Adipocyte (in vitro differentiated cells): Measurements from ENCODE around the gene MOXD1.
A peak's percentile ranks its signal among the peaks of the same experiment; 100 is the strongest.
"Not testable (repeated sequence)": the region's sequence is repeated elsewhere in the genome, so short reads cannot be mapped to it uniquely, and the experiment has no call there.

Source experiments
- DNase-seq: peaks from one replicate; pipeline ENCODE4 v3.0.0-alpha.2; 2015; ENCODE audit warnings: low read depth
- H3K27me3 ChIP-seq: replicated peaks from 2 replicates; pipeline ENCODE4 v1.7.0; 2013; ENCODE audit warnings: mild to moderate bottlenecking, low read length, moderate library complexity; ENCODE audit not compliant: control insufficient read depth, insufficient read depth
- H3K36me3 ChIP-seq: 2 replicates; pipeline ENCODE4 v1.7.0; 2013; ENCODE audit warnings: low read length, mild to moderate bottlenecking, moderate library complexity; ENCODE audit not compliant: control insufficient read depth, insufficient read depth, severe bottlenecking
- H3K4me1 ChIP-seq: 2 replicates; pipeline ENCODE4 v1.7.0; 2013; ENCODE audit warnings: mild to moderate bottlenecking, low read length, moderate library complexity; ENCODE audit not compliant: control insufficient read depth, insufficient read depth
- H3K4me3 ChIP-seq: 2 replicates; pipeline ENCODE4 v1.7.0; 2013; ENCODE audit warnings: mild to moderate bottlenecking, low read length, moderate library complexity
- H3K9ac ChIP-seq: 2 replicates; pipeline ENCODE4 v1.7.0; 2013; ENCODE audit warnings: mild to moderate bottlenecking, low read length, moderate library complexity
- H3K9me3 ChIP-seq: 2 replicates; pipeline ENCODE4 v1.7.0; 2013; ENCODE audit warnings: mild to moderate bottlenecking, low read length, moderate library complexity; ENCODE audit not compliant: control insufficient read depth

Gene MOXD1

DNA sequence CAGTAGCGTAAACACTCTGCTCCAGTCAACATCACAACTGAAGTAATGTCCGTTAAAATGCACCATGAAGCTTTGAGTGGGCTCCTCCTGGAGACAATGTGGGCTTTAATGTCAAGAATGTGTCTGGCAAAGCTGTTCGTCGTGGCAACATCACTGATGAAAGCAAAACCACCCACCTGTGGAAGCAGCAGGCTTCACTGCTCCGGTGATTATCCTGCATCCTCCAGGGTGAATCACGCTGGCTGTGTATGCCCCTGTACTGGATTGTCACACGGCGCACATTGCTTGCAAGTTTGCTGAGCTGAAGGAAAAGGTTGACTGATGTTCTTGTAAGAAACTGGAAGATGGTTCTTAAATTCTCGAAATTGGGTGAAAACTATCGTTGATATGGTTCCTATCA lies 128.5 kb downstream of the MOXD1 start:
- Histone ChIP-seq H3K9ac (no peak overlapping the region), H3K36me3 (no peaks in the 10 kb centered on the region), H3K9me3 (no peaks in the 10 kb centered on the region), H3K27me3 (no peaks in the 10 kb centered on the region), H3K4me3 (no peak overlapping the region), H3K4me1 (peaks cover 5% of the 10 kb centered on the region)
- DNase-seq, result no peak

DNA sequence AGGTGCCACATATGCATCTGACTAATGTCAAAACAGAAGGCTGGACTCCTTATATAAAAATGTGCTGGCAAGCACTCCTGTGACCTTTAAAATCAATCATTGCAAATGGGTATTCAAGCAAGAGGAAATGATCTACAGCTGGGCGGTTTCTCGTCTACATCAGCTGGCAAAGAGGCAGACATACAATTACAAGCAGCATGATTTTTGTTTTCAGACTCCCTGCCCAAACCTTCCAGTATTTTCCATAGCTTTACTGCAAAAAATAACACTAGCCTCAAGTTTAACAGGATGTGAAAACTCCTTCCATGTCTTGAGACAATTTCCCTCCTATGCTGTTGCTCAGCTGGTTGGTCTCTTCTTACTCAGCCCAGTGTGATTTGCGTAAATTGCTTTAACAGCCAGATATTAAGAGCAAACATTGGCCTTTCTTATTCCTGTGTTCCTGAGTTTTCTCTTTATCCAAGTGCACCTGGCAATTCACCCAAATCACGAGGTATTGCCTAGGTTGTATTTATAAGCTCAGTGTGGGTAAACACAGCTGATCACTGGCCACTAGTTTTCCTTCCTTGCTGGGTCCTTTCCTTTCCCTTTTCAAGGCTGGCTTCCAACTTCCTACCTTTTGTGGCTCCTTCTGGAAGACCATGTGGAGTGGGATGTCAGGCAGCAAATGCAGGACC lies 130.4 kb downstream of the MOXD1 start:
- no peaks in the 10 kb centered on the region for H3K27me3 ChIP-seq
- H3K9ac ChIP-seq, result no peak overlapping the region
- no peak overlapping the region for H3K4me3 ChIP-seq
- DNase-seq, result no peak
- H3K36me3 ChIP-seq, result no peaks in the 10 kb centered on the region
- no peaks in the 10 kb centered on the region for H3K9me3 ChIP-seq
- no peaks in the 10 kb centered on the region for H3K4me1 ChIP-seq

DNA sequence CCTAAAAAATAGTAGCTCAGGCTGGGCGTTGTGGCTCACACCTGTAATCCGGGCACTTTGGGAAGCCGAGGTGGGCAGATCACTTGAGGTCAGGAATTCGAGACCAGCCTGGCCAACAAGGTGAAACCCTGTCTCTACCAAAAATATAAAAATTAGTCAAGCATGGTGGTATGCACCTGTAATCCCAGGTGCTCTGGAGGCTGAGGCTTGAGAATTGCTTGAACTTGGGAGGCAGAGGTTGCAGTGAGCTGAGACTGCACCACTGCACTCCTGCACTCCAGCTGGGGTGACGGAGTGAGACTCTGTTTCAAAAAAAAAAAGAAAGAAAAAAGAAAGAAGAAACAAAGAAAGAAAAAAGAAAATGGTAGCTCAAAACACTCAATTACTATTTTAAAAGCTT lies 132.6 kb downstream of the MOXD1 start:
- H3K9me3 ChIP-seq, DNase-seq, H3K4me3 ChIP-seq: not testable (repeated sequence)

DNA sequence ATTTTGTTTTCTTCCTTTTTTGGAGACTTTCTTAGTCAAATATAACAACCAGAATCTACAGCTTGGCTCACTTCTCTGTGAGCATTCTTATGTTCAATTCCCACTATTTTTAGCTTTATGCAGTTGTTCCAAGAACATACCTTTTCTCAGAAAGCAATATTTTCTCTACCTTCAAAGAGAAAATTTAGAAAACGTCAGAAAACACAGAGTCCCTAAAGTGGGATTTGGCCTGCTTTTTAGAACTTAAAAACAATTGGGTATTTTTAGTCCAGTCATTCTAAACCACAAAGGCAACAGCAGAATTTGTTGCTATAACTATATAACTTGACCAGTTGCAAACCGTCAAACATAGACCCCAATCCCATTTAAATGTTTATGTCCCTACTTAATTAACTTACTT lies 133.1 kb downstream of the MOXD1 start:
- no peaks in the 10 kb centered on the region for H3K4me1 ChIP-seq
- H3K9me3 ChIP-seq, result no peaks in the 10 kb centered on the region
- no peak overlapping the region for H3K9ac ChIP-seq
- H3K36me3 ChIP-seq, result no peaks in the 10 kb centered on the region
- H3K27me3 ChIP-seq, result no peaks in the 10 kb centered on the region
- DNase-seq, result no peak
- no peak overlapping the region for H3K4me3 ChIP-seq

More for the DNA sequence above, 132.6 kb downstream of the MOXD1 start:
- H3K27me3 ChIP-seq, H3K9ac ChIP-seq, H3K36me3 ChIP-seq, H3K4me1 ChIP-seq: not testable (repeated sequence)

DNA sequence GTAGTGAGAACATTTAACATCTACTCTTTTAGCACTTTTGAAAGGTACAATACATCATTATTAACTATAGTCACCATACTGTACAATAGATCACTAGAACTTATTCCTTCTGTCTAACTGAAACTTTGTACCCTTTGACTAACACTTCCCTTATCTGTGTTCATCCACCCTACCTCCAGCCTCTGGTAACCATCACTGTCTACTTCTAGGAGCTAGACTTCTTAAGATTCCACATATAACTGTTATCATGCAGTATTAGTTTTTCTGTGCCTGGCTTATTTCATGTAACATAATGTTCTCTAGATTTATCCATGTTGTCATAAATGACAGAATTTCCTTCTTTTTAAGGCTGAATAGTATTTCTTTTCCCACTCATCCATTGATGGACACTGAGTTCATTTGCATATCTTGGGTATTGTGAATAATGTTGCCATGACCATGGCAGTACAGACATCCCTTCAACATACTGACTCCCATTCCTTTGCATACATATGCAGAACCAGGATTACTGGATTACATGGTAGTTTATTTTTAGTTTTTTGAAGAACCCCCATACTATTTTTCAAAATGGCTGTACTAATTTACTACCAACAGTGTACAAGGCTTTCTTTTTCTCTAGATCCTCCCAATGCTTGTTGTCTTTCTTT lies 135.7 kb downstream of the MOXD1 start:
- Histone ChIP-seq H3K9ac (no peak overlapping the region), H3K4me3 (no peak overlapping the region), H3K36me3 (no peaks in the 10 kb centered on the region), H3K27me3 (no peaks in the 10 kb centered on the region), H3K9me3 (no peaks in the 10 kb centered on the region), H3K4me1 (no peaks in the 10 kb centered on the region)
- no peak for DNase-seq

DNA sequence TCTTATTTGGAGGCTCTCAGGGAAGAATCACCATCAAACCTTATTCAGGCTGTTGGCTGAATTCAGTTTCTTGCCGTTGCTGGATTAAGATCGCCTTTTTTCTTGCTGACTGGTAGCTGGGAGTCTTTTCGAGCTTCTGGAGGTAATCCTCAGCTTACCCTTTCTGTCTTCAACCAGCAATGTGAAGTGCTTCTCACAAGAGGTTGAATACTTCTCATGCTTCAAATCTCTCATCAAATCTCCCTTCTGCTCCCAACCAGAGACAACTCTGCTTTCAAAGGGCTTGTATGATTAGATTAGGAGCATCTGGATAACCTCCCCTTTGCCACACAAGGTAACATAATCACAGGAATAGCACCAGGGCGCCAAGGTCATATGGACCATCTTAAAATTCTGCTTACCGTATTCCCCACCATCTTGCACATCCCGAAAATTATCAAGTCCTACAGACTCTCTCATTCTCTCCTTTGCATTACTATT lies 137.2 kb downstream of the MOXD1 start:
- Histone ChIP-seq H3K4me3 (no peak overlapping the region), H3K9me3 (no peaks in the 10 kb centered on the region), H3K36me3 (no peaks in the 10 kb centered on the region), H3K4me1 (no peaks in the 10 kb centered on the region), H3K27me3 (no peaks in the 10 kb centered on the region), H3K9ac (no peak overlapping the region)
- DNase-seq, result no peak

DNA sequence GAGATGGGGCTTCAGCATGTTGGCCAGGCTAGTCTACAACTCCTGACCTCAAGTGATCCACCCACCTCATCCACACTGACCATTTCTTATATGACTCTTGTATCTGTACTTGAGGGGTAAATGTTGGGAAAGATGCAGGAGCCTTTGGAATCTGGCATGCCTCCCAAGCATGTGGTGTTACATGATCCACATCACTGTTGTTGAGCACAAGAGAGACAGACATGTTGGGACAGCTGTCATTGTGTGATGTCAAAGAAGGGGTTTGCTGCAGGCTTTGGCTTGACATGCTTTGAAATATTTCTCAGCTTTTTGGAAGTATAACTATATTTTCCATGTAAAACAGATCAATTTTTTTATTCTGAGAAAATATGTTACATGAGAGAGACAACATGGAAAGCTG lies 139.9 kb downstream of the MOXD1 start:
- no peak for DNase-seq
- H3K4me3 ChIP-seq, result no peak overlapping the region
- H3K4me1 ChIP-seq, result no peaks in the 10 kb centered on the region
- no peaks in the 10 kb centered on the region for H3K27me3 ChIP-seq
- H3K36me3 ChIP-seq, result no peaks in the 10 kb centered on the region
- H3K9me3 ChIP-seq, result no peaks in the 10 kb centered on the region
- no peak overlapping the region for H3K9ac ChIP-seq

DNA sequence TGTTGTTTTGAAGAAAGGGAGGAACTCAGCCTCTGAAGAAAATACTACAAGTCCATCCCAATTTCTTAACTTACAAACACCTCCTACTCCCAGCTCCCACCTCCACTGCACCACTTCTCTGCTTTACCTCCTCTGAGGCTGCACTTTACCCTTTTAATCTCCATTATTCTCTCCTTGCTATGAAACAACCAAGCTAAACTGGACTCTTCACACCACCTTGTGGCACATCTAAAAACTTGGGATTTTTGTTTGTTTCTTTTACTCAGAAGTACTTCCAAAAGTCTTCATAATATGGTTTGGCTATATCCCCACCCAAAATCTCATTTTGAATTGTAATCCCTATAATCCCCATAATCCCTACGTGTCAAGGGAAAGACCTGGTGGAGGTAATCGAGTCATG lies 142.2 kb downstream of the MOXD1 start:
- H3K4me1 ChIP-seq, result no peaks in the 10 kb centered on the region
- peak; percentile 65 for DNase-seq

DNA sequence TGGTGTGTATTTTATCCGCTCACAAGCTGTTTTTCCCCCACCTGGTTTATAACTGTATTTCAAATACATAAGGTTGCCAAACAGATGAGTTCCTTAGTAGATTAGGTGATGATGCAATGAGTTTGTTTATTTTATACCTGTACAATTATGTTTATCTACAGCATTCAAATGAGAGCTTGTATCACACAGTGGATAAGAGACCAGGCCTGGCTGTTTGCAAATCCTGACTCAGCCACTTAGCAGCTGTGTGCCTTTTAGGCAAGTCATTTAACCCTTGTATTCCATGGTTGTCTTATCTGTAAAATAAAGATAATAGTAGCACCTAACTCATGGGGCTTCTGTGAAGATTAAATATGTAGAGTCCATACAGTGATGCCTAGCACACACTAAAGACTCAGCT lies 143.7 kb downstream of the MOXD1 start:
- Histone ChIP-seq H3K9me3 (no peaks in the 10 kb centered on the region), H3K27me3 (no peaks in the 10 kb centered on the region), H3K4me3 (no peak overlapping the region), H3K36me3 (no peaks in the 10 kb centered on the region), H3K9ac (no peak overlapping the region), H3K4me1 (no peaks in the 10 kb centered on the region)
- DNase-seq, result no peak

More for the DNA sequence above, 142.2 kb downstream of the MOXD1 start:
- no peaks in the 10 kb centered on the region for H3K27me3 ChIP-seq
- H3K9ac ChIP-seq, result no peak overlapping the region
- H3K4me3 ChIP-seq, result no peak overlapping the region
- no peaks in the 10 kb centered on the region for H3K9me3 ChIP-seq
- no peaks in the 10 kb centered on the region for H3K36me3 ChIP-seq

DNA sequence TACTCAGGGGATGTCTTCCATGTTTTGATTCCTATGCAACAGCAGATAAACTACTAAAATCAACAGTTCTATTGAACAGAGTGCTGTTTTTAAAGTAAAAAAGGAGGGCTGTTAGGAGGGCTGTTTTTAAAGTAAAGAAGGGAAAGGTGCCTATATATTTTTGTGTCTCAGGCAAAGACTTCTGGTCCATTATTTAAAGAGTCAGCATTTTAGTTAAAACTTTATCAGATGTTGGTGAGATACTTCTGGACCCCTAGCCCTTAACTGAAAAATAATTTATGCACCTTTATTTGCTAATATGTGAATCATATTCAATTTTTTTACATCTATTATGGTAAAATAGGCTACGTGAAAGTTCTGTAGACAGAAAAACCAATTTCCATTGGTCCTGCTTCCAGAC lies 144.8 kb downstream of the MOXD1 start:
- no peak overlapping the region for H3K4me3 ChIP-seq
- H3K27me3 ChIP-seq, result no peaks in the 10 kb centered on the region
- no peaks in the 10 kb centered on the region for H3K4me1 ChIP-seq
- no peak overlapping the region for H3K9ac ChIP-seq
- no peak for DNase-seq
- no peaks in the 10 kb centered on the region for H3K9me3 ChIP-seq
- H3K36me3 ChIP-seq, result no peaks in the 10 kb centered on the region

DNA sequence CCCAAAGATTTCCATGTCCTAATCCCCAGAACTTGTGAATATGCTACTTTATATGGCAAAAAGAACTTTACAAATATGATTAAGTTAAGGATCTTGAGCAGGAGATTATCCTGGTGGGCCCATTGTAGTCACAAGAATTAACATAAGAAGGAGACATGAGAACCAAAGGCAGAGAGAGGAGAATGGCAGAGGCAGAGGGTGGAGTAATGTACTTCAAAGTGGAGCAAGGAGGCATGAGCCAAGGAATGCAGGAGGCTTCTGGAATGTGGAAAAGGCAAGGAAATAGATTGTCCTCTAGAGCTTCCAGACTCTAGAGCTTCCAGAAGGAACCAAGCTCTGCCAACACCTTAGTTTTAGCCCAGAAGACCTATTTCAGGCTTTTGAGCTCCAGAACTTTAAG lies 147.4 kb downstream of the MOXD1 start:
- H3K4me3 ChIP-seq, result no peak overlapping the region
- no peak overlapping the region for H3K9ac ChIP-seq
- DNase-seq, result no peak
- no peaks in the 10 kb centered on the region for H3K4me1 ChIP-seq
- no peaks in the 10 kb centered on the region for H3K9me3 ChIP-seq
- no peaks in the 10 kb centered on the region for H3K27me3 ChIP-seq
- H3K36me3 ChIP-seq, result no peaks in the 10 kb centered on the region

DNA sequence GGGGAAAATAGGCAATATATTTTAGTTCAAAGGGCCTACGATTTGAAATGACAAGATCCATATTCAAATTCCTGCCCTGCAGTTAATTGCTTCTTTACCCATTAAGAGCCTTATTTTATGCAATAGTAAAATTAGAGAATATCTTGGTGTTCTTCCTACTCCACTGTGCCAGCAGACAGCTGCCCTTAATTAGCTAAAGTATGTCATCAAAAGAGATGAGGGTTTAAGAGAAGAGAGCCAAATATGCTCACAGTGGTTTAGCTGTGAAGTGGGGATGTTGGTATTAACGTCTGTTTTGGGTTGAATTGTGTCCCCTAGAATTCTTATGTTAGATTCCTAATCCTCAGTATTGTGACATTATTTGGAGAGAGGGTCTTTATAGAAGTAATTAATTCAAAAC lies 148.1 kb downstream of the MOXD1 start:
- H3K4me3 ChIP-seq, result no peak overlapping the region
- no peak overlapping the region for H3K9ac ChIP-seq
- peak; percentile 34 for DNase-seq
- H3K4me1 ChIP-seq, result no peaks in the 10 kb centered on the region
- no peaks in the 10 kb centered on the region for H3K36me3 ChIP-seq
- no peaks in the 10 kb centered on the region for H3K9me3 ChIP-seq
- H3K27me3 ChIP-seq, result no peaks in the 10 kb centered on the region
